HG02610 (cell line): Measurements from ENCODE around the gene PSKH1.
"Not testable (repeated sequence)": the region's sequence is repeated elsewhere in the genome, so short reads cannot be mapped to it uniquely, and the experiment has no call there.

Source experiments
- ATAC-seq: cut with Tn5 transposase; IDR thresholded peaks from one replicate; pipeline ENCODE4 v1.9.1; 2021; ENCODE audit warnings: mild to moderate bottlenecking, moderate library complexity; ENCODE audit not compliant: unreplicated experiment

The PSKH1 gene

GRCh38 chr16:67923414-67924116, 30.5 kb downstream of the PSKH1 start:
- ATAC-seq, result no peak

DNA sequence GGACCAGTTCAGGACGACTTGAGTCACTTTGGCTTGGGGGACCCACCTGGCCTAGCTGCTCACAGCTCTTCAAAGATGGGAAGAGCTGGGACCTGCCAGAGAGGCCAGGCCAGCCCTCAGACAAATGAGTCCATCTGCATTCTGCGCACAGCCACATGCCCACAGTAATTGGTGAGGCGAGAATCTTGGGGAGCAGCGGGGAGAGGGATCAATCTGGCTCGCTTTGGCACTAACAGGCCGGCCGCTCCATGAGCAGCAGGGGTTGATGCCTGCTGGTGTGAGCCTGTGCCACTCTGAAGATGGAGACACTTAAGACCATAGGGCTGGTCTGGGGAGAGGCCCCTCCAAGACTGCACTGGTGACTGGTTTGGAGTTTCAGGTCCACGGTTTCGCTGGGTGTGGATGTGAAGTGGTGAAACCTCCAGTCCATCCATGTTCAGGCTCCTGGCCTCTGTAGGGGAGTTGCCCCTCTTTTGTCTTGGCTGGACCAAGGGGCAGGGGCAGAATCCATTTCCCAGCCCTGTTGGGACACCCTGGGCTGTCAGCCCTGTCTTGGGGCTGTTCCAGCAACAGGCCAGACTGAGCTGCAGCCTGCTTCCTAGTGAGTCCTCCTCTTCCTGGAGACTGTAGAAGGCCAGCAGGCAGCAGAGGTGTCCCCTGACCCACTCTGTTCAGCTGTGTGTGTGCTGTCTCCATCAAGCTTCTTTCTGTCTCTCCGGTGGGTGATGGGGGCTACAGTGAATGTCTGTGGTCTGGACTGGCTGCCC, 31.3 kb downstream of the PSKH1 start:
- no peak for ATAC-seq

GRCh38 chr16:67926181-67926750, 33.2 kb downstream of the PSKH1 start:
- ATAC-seq, result no peak

- no peak for ATAC-seq
Measured at GRCh38 chr16:67927131-67927941, 34.3 kb downstream of the PSKH1 start.

DNA sequence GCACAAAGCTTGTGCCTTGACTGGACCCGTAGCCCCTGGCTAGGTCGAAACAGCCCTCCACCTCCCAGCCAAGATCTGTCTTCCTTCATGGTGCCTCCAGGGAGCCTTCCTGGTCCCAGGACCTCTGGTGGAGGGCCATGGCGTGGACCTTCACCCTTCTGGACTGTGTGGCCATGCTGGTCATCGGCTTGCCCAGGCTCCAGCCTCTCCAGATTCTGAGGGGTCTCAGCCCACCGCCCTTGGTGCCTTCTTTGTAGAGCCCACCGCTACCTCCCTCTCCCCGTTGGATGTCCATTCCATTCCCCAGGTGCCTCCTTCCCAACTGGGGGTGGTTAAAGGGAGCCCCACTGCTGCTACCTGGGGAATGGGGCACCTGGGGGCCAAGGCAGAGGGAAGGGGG, 35.1 kb downstream of the PSKH1 start:
- ATAC-seq, result no peak

DNA sequence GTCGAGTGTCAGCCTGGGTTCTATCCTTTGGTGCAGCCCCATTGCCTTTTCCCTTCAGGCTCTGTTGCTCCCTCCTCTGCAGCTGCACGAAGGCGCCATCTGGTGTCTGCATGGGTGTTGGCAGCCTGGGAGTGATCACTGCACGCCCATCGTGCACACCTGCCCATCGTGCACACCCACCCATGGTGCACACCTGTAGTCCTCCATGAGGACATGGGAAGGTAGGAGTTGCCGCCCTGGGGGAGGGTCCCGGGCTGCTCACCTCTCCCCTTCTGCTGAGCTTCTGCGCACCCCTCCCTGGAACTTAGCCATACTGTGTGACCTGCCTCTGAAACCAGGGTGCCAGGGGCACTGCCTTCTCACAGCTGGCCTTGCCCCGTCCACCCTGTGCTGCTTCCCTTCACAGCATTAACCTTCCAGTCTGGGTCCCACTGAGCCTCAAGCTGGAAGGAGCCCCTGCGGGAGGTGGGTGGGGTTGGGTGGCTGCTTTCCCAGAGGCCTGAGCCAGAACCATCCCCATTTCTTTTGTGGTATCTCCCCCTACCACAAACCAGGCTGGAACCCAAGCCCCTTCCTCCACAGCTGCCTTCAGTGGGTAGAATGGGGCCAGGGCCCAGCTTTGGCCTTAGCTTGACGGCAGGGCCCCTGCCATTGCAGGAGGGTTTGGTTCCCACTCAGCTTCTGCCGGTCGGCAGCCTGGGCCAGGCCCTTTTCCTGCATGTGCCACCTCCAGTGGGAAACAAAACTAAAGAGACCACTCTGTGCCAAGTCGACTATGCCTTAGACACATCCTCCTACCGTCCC, 35.7 kb downstream of the PSKH1 start:
- ATAC-seq, result no peak

- no peak for ATAC-seq
Measured at GRCh38 chr16:67930191-67930590, 37.1 kb downstream of the PSKH1 start.

GRCh38 chr16:67930678-67931211, 37.7 kb downstream of the PSKH1 start:
- no peak for ATAC-seq

DNA sequence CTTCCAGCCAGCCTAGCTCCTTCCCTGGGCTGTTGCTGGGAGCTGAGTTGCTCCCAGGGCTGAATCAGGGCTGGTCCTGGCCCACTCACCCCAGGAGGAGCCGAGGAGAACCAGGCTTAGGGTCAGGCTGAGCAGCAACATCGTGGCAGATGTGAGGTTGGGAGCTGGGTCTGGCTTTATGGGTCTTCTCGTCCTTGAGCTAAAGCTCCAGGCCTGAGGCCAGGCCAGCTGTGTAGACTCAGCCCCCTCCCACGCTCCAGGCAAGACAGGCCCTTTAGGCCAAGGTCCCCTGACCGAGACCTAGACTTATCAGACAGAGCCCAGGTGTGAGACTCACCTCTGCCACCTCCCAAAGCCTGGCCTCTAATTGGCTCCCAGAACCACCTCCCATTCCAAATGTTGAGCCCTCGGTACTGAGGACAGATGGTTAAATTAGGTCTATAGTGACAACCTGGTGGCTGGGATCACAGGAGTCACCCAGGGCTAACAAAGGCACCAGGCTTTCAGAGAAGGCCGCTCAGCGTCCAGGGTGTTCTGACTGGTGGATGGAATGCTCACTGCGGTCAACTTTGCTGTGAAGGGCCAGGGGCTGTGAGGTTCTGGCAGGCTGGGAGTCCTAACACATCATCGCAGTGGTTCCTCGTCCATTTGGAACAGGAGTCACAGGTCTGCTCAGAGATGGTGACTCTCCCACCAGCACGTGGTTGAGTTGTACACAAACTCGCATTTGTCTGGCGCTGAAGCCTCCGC, 38.8 kb downstream of the PSKH1 start, which contains the start of gene CTRL:
TSS of gene CTRL (minus strand) at position 151 of the 750 bp plus-strand sequence. CDS start at position 141, 10 bp downstream.
- ATAC-seq, result no peak

DNA sequence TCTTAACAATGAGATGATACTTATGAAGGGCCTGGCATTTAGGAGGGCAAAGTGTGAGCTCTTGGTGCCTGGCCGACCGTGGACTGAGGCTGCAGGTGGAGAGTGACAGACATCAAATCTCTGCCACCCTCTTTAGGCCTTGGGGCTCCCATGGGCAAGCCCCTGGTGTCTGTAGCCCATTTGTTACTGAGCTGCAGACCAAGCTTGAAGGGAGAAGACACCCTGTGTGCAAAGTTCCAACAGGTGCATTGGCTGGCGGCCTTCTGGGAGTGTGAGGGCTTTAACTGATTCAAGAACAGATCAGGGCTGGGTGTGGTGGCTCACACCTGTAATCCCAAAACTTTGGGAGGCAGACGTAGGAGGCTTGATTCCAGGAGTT, 39.4 kb downstream of the PSKH1 start:
- no peak for ATAC-seq

- no peak for ATAC-seq
Measured at GRCh38 chr16:67933805-67934204, 40.8 kb downstream of the PSKH1 start.

- no peak for ATAC-seq
Measured at GRCh38 chr16:67934306-67935100, 41.4 kb downstream of the PSKH1 start.

DNA sequence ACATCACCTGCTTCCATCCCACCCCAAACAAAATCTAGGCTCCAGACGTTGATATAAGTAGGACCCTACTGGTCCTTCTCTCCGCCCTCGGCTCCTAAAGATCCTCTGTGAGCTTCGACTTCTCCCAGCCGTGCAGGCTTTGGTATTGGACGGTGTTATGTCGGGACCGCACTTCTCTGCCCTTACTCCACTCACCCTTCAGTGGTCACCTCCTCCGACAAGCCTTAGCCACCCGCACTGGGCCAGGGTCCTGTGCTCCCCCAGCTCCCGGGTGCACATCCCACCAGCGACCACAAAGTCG, 42.0 kb downstream of the PSKH1 start:
- no peak for ATAC-seq

DNA sequence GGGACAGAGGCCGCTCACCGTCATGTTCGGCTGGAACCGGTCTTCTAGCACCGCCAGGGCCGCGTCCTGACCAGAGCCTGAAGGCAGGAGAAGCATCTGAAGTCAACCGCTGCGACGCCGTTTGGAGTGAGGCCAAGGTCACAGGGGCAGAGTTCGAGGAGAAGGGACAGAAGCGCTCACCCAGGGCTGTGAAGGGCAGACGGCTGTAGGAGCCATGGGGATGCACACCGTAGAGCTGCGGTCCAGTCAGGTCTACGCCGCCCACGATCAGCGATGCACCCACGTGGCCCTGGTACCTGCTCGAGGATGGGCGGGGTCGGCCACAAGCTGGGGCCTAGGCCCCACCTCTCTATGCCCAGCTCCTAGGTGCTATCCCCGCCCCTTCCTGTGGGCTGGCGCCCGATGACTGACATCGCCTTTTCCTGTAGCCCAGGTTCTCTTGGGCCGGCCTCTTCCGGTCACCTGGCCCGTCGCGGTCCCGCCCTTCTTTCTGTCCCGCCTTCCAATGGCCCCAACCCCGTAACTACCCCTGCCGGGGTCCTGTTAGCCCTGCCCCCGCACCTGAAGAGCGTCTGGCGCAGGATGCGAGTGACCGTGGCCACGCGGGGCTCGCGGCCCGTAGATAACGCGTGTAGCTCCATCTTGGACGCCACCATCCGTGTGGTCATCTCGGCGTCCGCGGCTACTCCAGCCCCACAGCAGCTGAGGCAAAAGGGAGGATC, 42.5 kb downstream of the PSKH1 start:
- ATAC-seq, result peak; percentile 94

- no peak for ATAC-seq
Measured at GRCh38 chr16:67936124-67936879, 43.2 kb downstream of the PSKH1 start, which contains the start of gene PSMB10. Gene PSMB10, minus strand, starts transcription at chr16:67936850. Its CDS starts 101 bp downstream, at chr16:67936749.

- peak; percentile 57 for ATAC-seq
Measured at GRCh38 chr16:67936880-67937605, 44.0 kb downstream of the PSKH1 start.

GRCh38 chr16:67937713-67938112, 44.7 kb downstream of the PSKH1 start:
- ATAC-seq, result not testable (repeated sequence)
